AG10803 (cell line): ENCODE data around the gene GHRL.
"Not testable (repeated sequence)": the region's sequence is repeated elsewhere in the genome, so short reads cannot be mapped to it uniquely, and the experiment has no call there.

Source experiments
- DNase-seq: peaks from one replicate; pipeline ENCODE4 v3.0.0; 2010; ENCODE audit warnings: low read depth
- H3K4me3 ChIP-seq: 2 replicates; pipeline ENCODE4 v1.5.1; 2011; ENCODE audit warnings: mild to moderate bottlenecking, low read length, control low read depth
- CTCF ChIP-seq: conservative IDR thresholded peaks from 2 replicates; pipeline ENCODE4 v1.5.1; 2011; ENCODE audit warnings: mild to moderate bottlenecking, low read length, control low read depth, inconsistent platforms

GHRL gene

DNA sequence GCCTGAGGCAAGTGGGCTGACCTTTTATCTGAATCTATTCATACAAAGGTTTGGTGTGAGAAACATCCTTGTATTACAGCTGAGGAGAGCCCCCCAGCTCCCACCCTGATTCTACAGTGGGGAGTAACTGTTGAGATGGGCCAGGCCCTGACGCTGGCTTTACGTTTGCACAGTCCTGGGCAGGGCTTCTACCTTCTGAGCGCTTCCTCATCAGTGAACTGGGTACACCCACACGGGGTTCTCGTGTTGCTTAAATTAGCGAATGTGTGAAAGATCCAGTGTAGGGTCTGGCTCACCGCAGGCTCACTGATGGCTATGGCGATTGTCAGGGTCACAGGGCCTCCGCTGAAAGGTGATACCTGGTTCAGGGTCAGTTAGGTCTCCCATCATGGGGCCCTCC lies 7.3 kb upstream of the GHRL start:
- no peak overlapping the region for H3K4me3 ChIP-seq
- no peak for TF ChIP-seq CTCF
- no peak for DNase-seq

DNA sequence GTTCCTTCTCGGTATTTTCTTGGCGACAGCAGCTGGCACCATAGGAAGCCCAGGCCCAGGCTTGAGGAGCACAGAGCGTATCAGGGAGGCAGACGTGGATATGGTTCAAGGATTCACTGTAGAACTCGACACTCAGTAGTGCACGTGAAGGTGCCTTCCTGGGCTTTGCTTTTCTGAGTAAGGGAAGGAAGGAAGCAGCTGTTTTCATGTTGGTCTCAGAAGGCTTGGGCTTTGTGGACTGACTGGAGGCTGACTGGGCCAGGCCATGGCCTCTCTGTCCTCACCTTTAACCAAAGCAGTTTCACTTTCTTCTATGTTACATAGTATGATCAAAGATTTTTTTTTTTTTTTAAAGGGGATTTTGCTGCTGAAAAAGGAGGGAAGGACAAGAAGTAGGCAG lies 6.9 kb upstream of the GHRL start:
- TF ChIP-seq CTCF = no peak
- DNase-seq = no peak
- no peak overlapping the region for H3K4me3 ChIP-seq

DNA sequence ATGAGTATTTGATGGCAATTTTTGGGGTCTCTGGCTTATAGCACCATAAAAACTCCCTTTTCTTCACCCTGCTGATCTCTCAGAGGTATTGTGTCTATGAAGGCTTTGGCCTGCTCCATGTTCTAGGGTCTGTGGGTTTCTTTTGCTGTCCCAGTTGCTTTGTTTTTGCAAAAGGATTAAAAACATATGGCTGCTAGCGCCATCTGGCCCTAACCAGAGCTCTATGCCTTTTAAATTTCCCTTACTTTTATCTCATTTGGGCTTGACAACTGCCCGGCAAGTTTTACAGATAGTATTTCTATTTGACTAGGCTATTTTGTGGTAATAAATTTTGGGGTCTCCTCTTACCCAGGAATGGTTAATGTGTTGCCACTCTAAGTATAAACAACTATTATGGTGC lies 6.4 kb upstream of the GHRL start:
- H3K4me3 ChIP-seq = no peak overlapping the region
- DNase-seq = peak; percentile 33
- TF ChIP-seq CTCF = peak; percentile 27; the same call in 1 of the 2 replicates

- not testable (repeated sequence) for H3K4me3 ChIP-seq, DNase-seq
Observed at GRCh38 chr3:10298064-10298463, 5.3 kb upstream of the GHRL start.

DNA sequence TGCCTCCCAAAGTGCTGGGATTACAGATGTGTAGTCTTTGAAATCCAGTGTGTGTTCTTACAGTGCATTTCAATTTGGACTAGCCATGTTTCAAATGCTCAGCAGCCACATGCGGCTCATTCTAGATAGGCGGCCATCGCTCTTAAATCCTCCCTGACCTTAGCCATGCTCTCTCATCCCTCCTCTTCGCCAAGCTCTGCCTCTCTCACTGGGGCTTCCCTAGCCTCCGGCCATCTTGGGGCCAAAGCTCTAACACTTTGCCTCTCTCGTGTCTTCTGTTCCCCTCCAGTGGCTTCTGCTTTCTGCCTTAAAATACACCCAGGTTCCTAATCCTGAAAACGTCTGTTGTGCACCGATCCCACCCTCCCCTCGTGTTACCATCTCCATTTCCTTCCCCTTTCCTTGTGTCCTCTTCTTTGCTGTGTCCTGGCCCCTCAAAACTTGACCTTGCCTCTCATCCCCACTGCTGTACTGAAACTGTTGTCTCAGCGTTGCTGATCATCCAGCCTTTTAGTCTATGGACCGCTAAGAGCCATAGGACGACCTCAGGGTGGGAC lies 1.4 kb upstream of the GHRL start:
- DNase-seq = no peak
- H3K4me3 ChIP-seq = no peak overlapping the region
- no peak for TF ChIP-seq CTCF

- no peak overlapping the region for H3K4me3 ChIP-seq
- TF ChIP-seq CTCF = no peak
- DNase-seq = no peak
Observed at GRCh38 chr3:10291641-10292040, 1.1 kb downstream of the GHRL start.

DNA sequence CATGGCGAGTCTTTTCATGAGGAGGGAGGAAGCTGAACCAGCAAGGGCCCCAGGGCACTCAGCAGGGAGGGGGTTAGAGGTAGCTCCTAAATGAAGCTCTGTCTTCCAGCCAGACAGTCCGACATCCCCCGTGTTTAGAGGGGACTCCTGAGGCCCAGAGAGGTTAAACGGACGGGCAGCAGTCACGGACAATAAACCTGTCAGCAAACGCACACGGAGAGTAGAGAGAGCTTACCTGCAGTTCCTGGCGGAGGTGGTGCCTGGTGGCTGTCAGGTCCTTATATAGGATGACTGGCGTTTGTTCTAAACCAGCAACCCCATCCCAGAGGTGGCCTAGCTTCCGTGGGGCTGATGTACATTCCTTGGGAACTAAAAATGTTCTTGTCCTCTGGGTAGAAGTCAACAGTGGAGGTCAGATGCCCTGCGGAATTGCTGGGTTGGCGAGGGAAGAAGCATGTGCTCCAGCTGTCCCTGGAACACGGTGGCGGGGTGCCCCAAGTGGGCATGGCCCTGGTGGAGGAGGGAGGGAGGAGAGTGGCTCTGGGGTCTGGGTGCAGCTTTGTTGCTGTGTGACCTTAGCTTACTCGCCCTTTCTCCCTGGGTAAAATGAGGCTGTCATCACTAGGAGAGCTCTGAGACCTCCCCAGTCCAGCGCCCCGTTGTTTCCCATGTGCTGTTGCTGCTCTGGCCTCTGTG lies 2.1 kb downstream of the GHRL start:
- no peak overlapping the region for H3K4me3 ChIP-seq
- TF ChIP-seq CTCF = no peak
- DNase-seq = no peak
